Left colon (tissue), 2 donors: ENCODE data around the gene PLXDC2. TPM values are rescaled to one million over a fixed set of nuclear protein-coding genes. Genes with fewer than 3 reads are reported as not detected.

Source experiments
- ATAC-seq: fragments of 200-7000 bp; cut with Tn5 transposase; one replicate; pipeline ENCODE4 v1.9.1; 2020; ENCODE audit warnings: mild to moderate bottlenecking, moderate library complexity
- DNase-seq, 2 donors: peaks; one replicate each; pipeline ENCODE4 v3.0.0-alpha.2; 2020
- intact Hi-C, 2 donors: fragments of 100-400 bp; cut with DNase I in 1 of 2; cut with micrococcal nuclease in 1 of 2; formaldehyde crosslinking; loops; one replicate each; pipeline versions ENCODE4 v1.11.2 to v1.14.0; 2022; cut with DNase I, micrococcal nuclease
- total RNA-seq, 2 donors: library from RNA; stranded (reverse); fragmentation: NEBNext Ultra II Directional; extraction: Animal tissue kit (Norgen Biotek cat#: 25700); gene quantifications; one replicate each; pipeline ENCODE4 v1.2.1, GENCODE V29; 2021
- donor health status: DM: no; HTN: no; CAD: no.
- donor health status: DM: yes; HTN: yes; CAD: no.

The PLXDC2 gene
- total RNA-seq, 2 donors from 2014 or later, result 28.1 to 37.3 TPM

GRCh38 chr10:19891429-19891828 is 75.2 kb downstream of the PLXDC2 start:
- no peak for DNase-seq
- intact Hi-C loops, result no loop called here
- no peak for ATAC-seq

GRCh38 chr10:19892270-19892669 is 76.0 kb downstream of the PLXDC2 start:
- ATAC-seq, result peak; percentile 51
- no peak for DNase-seq
- intact Hi-C loops, result loop anchor here in 1 of 2 donors (2.0 kb wide), 1 partner anchor 19 kb away; no protein-coding TSS in a partner anchor

GRCh38 chr10:19892677-19893076 is 76.4 kb downstream of the PLXDC2 start:
- intact Hi-C loops, result loop anchor here in 1 of 2 donors (2.0 kb wide), 1 partner anchor 18 kb away; no protein-coding TSS in a partner anchor
- no peak for ATAC-seq

GRCh38 chr10:19895500-19895899 is 79.3 kb downstream of the PLXDC2 start:
- intact Hi-C loops, result no loop called here
- no peak for ATAC-seq
- no peak for DNase-seq

More at GRCh38 chr10:19892677-19893076, 76.4 kb downstream of the PLXDC2 start:
- no peak for DNase-seq

GRCh38 chr10:19902456-19902855 is 86.2 kb downstream of the PLXDC2 start:
- DNase-seq, result no peak
- intact Hi-C loops, result no loop called here
- ATAC-seq, result no peak

- ATAC-seq, result no peak
- intact Hi-C loops, result no loop called here
- no peak for DNase-seq
Observed at GRCh38 chr10:19904202-19904661, 88.0 kb downstream of the PLXDC2 start.

- intact Hi-C loops, result no loop called here
- ATAC-seq, result no peak
- no peak for DNase-seq
Observed at GRCh38 chr10:19906108-19906791, 90.0 kb downstream of the PLXDC2 start.

- no peak for DNase-seq
- no peak for ATAC-seq
- intact Hi-C loops, result no loop called here
Observed at GRCh38 chr10:19908991-19909696, 92.9 kb downstream of the PLXDC2 start.

GRCh38 chr10:19911886-19912285 is 95.7 kb downstream of the PLXDC2 start:
- intact Hi-C loops, result loop anchor here in 1 of 2 donors (2.0 to 10.0 kb wide), 2 partner anchors 19 to 77 kb away; no protein-coding TSS in a partner anchor
- DNase-seq (no peak), ATAC-seq (no peak)

- ATAC-seq (no peak), DNase-seq (no peak)
- intact Hi-C loops, result loop anchor here in 1 of 2 donors (10.0 kb wide), 1 partner anchor 79 kb away; no protein-coding TSS in a partner anchor
Observed at GRCh38 chr10:19913987-19914386, 97.8 kb downstream of the PLXDC2 start.

GRCh38 chr10:19915125-19915524 is 98.9 kb downstream of the PLXDC2 start:
- intact Hi-C loops, result loop anchor here in 1 of 2 donors (10.0 kb wide), 1 partner anchor 80 kb away; no protein-coding TSS in a partner anchor
- no peak for ATAC-seq
- DNase-seq, result no peak

- ATAC-seq, result peak; percentile 62
- intact Hi-C loops, result loop anchor here in 1 of 2 donors (10.0 kb wide), 1 partner anchor 81 kb away; no protein-coding TSS in a partner anchor
- DNase-seq, result no peak
Observed at GRCh38 chr10:19915816-19916215, 99.6 kb downstream of the PLXDC2 start.

GRCh38 chr10:19917751-19918478 is 101.7 kb downstream of the PLXDC2 start:
- intact Hi-C loops, result loop anchor here in 1 of 2 donors (10.0 kb wide), 1 partner anchor 83 kb away; no protein-coding TSS in a partner anchor
- no peak for ATAC-seq
- DNase-seq, result no peak

GRCh38 chr10:19918794-19919193 is 102.6 kb downstream of the PLXDC2 start:
- intact Hi-C loops, result loop anchor here in 1 of 2 donors (10.0 kb wide), 1 partner anchor 84 kb away; no protein-coding TSS in a partner anchor
- ATAC-seq (peak; percentile 46), DNase-seq (no peak)

- DNase-seq (no peak), ATAC-seq (peak; percentile 63)
- intact Hi-C loops, result loop anchor here in 1 of 2 donors (10.0 kb wide), 1 partner anchor 85 kb away; no protein-coding TSS in a partner anchor
Observed at GRCh38 chr10:19919671-19920070, 103.4 kb downstream of the PLXDC2 start.

- DNase-seq (peak in 1 of 2 donors; percentile 17), ATAC-seq (peak; percentile 23)
- intact Hi-C loops, result no loop called here
Observed at GRCh38 chr10:19920075-19920726, 104.0 kb downstream of the PLXDC2 start.

- DNase-seq (no peak), ATAC-seq (no peak)
- intact Hi-C loops, result no loop called here
Observed at GRCh38 chr10:19921300-19922140, 105.3 kb downstream of the PLXDC2 start.
